K562 (cell line): ENCODE data around the gene DYNLT5. TPM values are rescaled to one million over a fixed set of nuclear protein-coding genes. Genes with fewer than 3 reads are reported as not detected.

ENCODE experiments used
- ETS2 ChIP-seq: IDR thresholded peaks from 2 replicates; pipeline ENCODE4 v1.6.1; 2016; ENCODE audit warnings: borderline replicate concordance, missing genetic modification characterization, mild to moderate bottlenecking, moderate library complexity, missing compliant biosample characterization; ENCODE audit not compliant: poor library complexity, severe bottlenecking
- MXI1 ChIP-seq: IDR thresholded peaks from 2 replicates; pipeline ENCODE4 v1.6.1; 2011; ENCODE audit warnings: low read depth, mild to moderate bottlenecking, improper control_type of control experiment, low read length
- NR4A1 ChIP-seq, 2 experiments: fragments of 250-450 bp in 1 of 2; fragments of 450-650 bp in 1 of 2; sonication (Bioruptor Pico) in 1 of 2; IDR thresholded peaks; 2 replicates each; pipeline versions ENCODE4 v1.4.0 to v1.6.1; 2016 to 2020; ENCODE audit warnings: mild to moderate bottlenecking in 2 of 2, missing compliant biosample characterization in 1 of 2, missing genetic modification characterization in 1 of 2, moderate library complexity in 1 of 2
- RERE ChIP-seq: sonication (generic); formaldehyde crosslinking; IDR thresholded peaks from 2 replicates; pipeline ENCODE4 v1.8.0; 2023; ENCODE audit warnings: missing genetic modification reagents, mild to moderate bottlenecking, borderline replicate concordance
- RNF2 ChIP-seq: sonication (generic); IDR thresholded peaks from 2 replicates; pipeline ENCODE4 v1.6.1; 2016
- SRSF7 ChIP-seq: fragments of 200-400 bp; formaldehyde crosslinking; optimal IDR thresholded peaks from 2 replicates; pipeline ENCODE3; 2017; ENCODE audit warnings: mild to moderate bottlenecking, low read depth, low read length
- STAT5A ChIP-seq: IDR thresholded peaks from 2 replicates; pipeline ENCODE4 v1.6.1; 2012; ENCODE audit warnings: low read length, inconsistent platforms, borderline replicate concordance
- SUPT5H ChIP-seq: fragments of 450-650 bp; IDR thresholded peaks from 2 replicates; pipeline ENCODE4 v1.6.1; 2016
- THRA ChIP-seq: fragments of 450-650 bp; IDR thresholded peaks from 2 replicates; pipeline ENCODE4 v1.6.1; 2017; ENCODE audit warnings: mild to moderate bottlenecking, moderate library complexity
- TSC22D4 ChIP-seq: fragments of 450-650 bp; IDR thresholded peaks from 2 replicates; pipeline ENCODE4 v1.6.1; 2016; ENCODE audit warnings: missing genetic modification characterization, missing biosample characterization, control low read depth
- ZBTB11 ChIP-seq, 3 experiments: fragments of 200-800 bp in 1 of 3; fragments of 250-450 bp in 1 of 3; fragments of 450-650 bp in 1 of 3; sonication (Bioruptor Pico) in 1 of 3; sonication (Bioruptor generic) in 1 of 3; formaldehyde crosslinking in 1 of 3; IDR thresholded peaks; 2 replicates each; pipeline versions ENCODE4 v1.6.1 to v1.8.0; 2016 to 2022; ENCODE audit warnings: mild to moderate bottlenecking in 2 of 3, missing genetic modification characterization in 2 of 3, missing compliant biosample characterization in 1 of 3, moderate library complexity in 1 of 3
- ZNF12 ChIP-seq: sonication (generic); formaldehyde crosslinking; IDR thresholded peaks from 2 replicates; pipeline ENCODE4 v1.4.0; 2020; ENCODE audit warnings: mild to moderate bottlenecking, missing genetic modification reagents
- ZNF146 ChIP-seq: IDR thresholded peaks from one replicate; pipeline ENCODE4 v1.6.1; 2018; ENCODE audit warnings: missing compliant biosample characterization; ENCODE audit not compliant: unreplicated experiment
- ZNF384 ChIP-seq: IDR thresholded peaks from 2 replicates; pipeline ENCODE4 v1.6.1; 2012; ENCODE audit warnings: low read depth, low read length, improper control_type of control experiment
- ZNF740 ChIP-seq, 3 experiments: fragments of 200-800 bp in 1 of 3; sonication (Bioruptor generic) in 1 of 3; sonication (generic) in 1 of 3; formaldehyde crosslinking in 1 of 3; IDR thresholded peaks; 2 replicates each; pipeline versions ENCODE4 v1.6.1 to v1.8.0; 2016 to 2022; ENCODE audit warnings: mild to moderate bottlenecking in 2 of 3, missing compliant biosample characterization in 2 of 3, missing genetic modification characterization in 2 of 3, missing genetic modification reagents in 1 of 3
- ZNF76 ChIP-seq: fragments of 250-450 bp; sonication (Bioruptor Pico); IDR thresholded peaks from 2 replicates; pipeline ENCODE4 v1.4.0; 2020; ENCODE audit warnings: mild to moderate bottlenecking, moderate library complexity, borderline replicate concordance
- polyA plus RNA-seq, 8 experiments: library from polyadenylated mRNA; depleted of rRNA in 4 of 8; stranded (reverse) in 5 of 8; unstranded in 3 of 8; fragments of >200 nt; fragmentation: Nextera tagmentation in 2 of 8; fragmentation: Illumina TruSeq in 1 of 8; extraction: Ambion mirVana in 2 of 8; extraction: Trizol in 1 of 8; gene quantifications; 2 replicates each; pipeline versions ENCODE4 v1.2.1 to v1.2.3, GENCODE V29; 2011 to 2014; ENCODE audit warnings: inconsistent platforms in 1 of 8, missing spikeins in 1 of 8
- total RNA-seq, 7 experiments: library from RNA; depleted of rRNA in 6 of 7; stranded (reverse); fragments of >200 nt in 6 of 7; fragmentation: Illumina TruSeq in 2 of 7; extraction: Trizol in 2 of 7; gene quantifications; 2 replicates each; pipeline versions ENCODE4 v1.2.1 to v1.2.3, GENCODE V29; 2011 to 2021; ENCODE audit warnings: low replicate concordance in 1 of 7

DYNLT5 gene
- total and polyA plus RNA-seq, 9 of the 15 experiments (the other 6 are each of a cell fraction or from before 2014, with no cell fraction given) = not detected

- TF ChIP-seq THRA (no peak), RERE (CRISPR knock-in tag) (no peak), TSC22D4 (no peak), ZNF12 (CRISPR knock-in tag) (no peak), ETS2 (tag) (no peak), RNF2 (peak; percentile 82), ZNF76 (CRISPR knock-in tag) (0 out of 2 replicates have a peak, but pooled peaks have one; percentile 51), MXI1 (no peak), ZNF146 (CRISPR knock-in tag) (no peak), STAT5A (peak; percentile 82), ZNF740 (CRISPR knock-in tag; IDR thresholded peaks at IDR 0.05) (no peak), ZNF740 (tag; IDR thresholded peaks at IDR 0.05) (no peak), ZNF384 (no peak), SRSF7 (no peak), ZBTB11 (CRISPR knock-in tag; IDR thresholded peaks at IDR 0.05) (0 out of 6 replicates have a peak, but pooled peaks of 1 of the 3 experiments have one; percentile 49), SUPT5H (no peak), NR4A1 (CRISPR knock-in tag; IDR thresholded peaks at IDR 0.05) (no peak), NR4A1 (tag; IDR thresholded peaks at IDR 0.05) (no peak)
Measured at GRCh38 chr1:66758241-66758755, 6.0 kb downstream of the DYNLT5 start (continued).
